HepG2 (cell line): ENCODE data around the gene GDF2. TPM values are rescaled to one million over a fixed set of nuclear protein-coding genes. Genes with fewer than 3 reads are reported as not detected.

Experiments
- ATAC-seq: fragments of 200-7000 bp; cut with Tn5 transposase; 3 replicates; pipeline ENCODE4 v1.9.1; 2020; ENCODE audit warnings: mild to moderate bottlenecking, moderate library complexity
- BruUV-seq: library from RNA; stranded (reverse); fragments of 400-500 nt; replicated peaks from 2 replicates; lab custom pipeline; 2021; lab: Mats Ljungman, UMichigan
- CTCF ChIA-PET: fragments of 300-600 bp; formaldehyde crosslinking; extraction: SDS; loops from one replicate; lab custom pipeline; 2021; ENCODE audit warnings: low total read pairs, inconsistent platforms, low intra/inter-chr PET ratio; lab: Yijun Ruan, JAX
- POLR2A ChIA-PET: fragments of 350-600 bp; sonication (Branson Sonifier 250); formaldehyde crosslinking; loops from one replicate; lab custom pipeline; 2020; ENCODE audit warnings: antibody characterized with exemption, inconsistent platforms; lab: Yijun Ruan, JAX
- DNase-seq: peaks from one replicate; pipeline ENCODE4 v3.0.0-alpha.2; 2015; ENCODE audit warnings: low spot score
- FAIRE-seq: peaks from 3 replicates; lab custom pipeline; 2011; peaks lifted over from hg19 to GRCh38; lab: Jason Lieb, UNC
- H2AFZ ChIP-seq: one replicate; pipeline ENCODE4 v1.6.1; 2011; ENCODE audit warnings: low read length, inconsistent platforms
- H3K27ac ChIP-seq: fragments of 300-600 bp; 3 replicates; pipeline ENCODE4 v1.8.0; 2011; ENCODE audit warnings: mixed run types, mild to moderate bottlenecking, mixed read lengths, low read length, inconsistent platforms; ENCODE audit not compliant: insufficient read depth; ENCODE audit errors: extremely low read length
- H3K27me3 ChIP-seq, 2 experiments: fragments of 200-600 bp in 1 of 2; 2 replicates in 1 of 2; 3 replicates in 1 of 2; pipeline versions ENCODE4 v1.6.0 to v1.8.0; 2011; ENCODE audit warnings: low read length in 2 of 2, mild to moderate bottlenecking in 2 of 2, moderate library complexity in 2 of 2, inconsistent platforms in 1 of 2; ENCODE audit not compliant: insufficient read depth in 2 of 2, control insufficient read depth in 1 of 2
- H3K36me3 ChIP-seq, 2 experiments: fragments of 200-600 bp in 1 of 2; replicated peaks in 1 of 2; 2 replicates in 1 of 2; 3 replicates in 1 of 2; pipeline versions ENCODE4 v1.5.1 to v1.8.0; 2011; ENCODE audit warnings: low read length in 2 of 2, inconsistent platforms in 1 of 2; ENCODE audit not compliant: insufficient read depth in 2 of 2, control insufficient read depth in 1 of 2
- H3K4me1 ChIP-seq: 2 replicates; pipeline ENCODE4 v1.5.1; 2012; ENCODE audit warnings: low read length, inconsistent platforms; ENCODE audit not compliant: insufficient read depth
- H3K4me2 ChIP-seq: 2 replicates; pipeline ENCODE4 v1.6.0; 2011; ENCODE audit warnings: low read depth, low read length, inconsistent platforms
- H3K4me3 ChIP-seq, 3 experiments: fragments of 200-600 bp in 1 of 3; sonication (generic), shearing (Covaris generic) in 1 of 3; replicated peaks in 1 of 3; 2 replicates each; pipeline ENCODE4 v1.5.1; 2011 to 2016; ENCODE audit warnings: low read length in 3 of 3, inconsistent platforms in 2 of 3, low read depth in 2 of 3, mild to moderate bottlenecking in 2 of 3, control low read depth in 1 of 3, mixed read lengths in 1 of 3; ENCODE audit not compliant: insufficient read depth in 1 of 3
- H3K79me2 ChIP-seq: one replicate; pipeline ENCODE4 v1.6.1; 2011; ENCODE audit warnings: low read length, inconsistent platforms; ENCODE audit not compliant: insufficient read depth
- H3K9ac ChIP-seq: 2 replicates; pipeline ENCODE4 v1.6.0; 2011; ENCODE audit warnings: mild to moderate bottlenecking, low read depth, low read length, inconsistent platforms; ENCODE audit not compliant: insufficient read depth
- H3K9me3 ChIP-seq: 2 replicates; pipeline ENCODE4 v1.5.1; 2012; ENCODE audit warnings: mild to moderate bottlenecking, low read length
- H4K20me1 ChIP-seq: 2 replicates; pipeline ENCODE4 v1.6.0; 2011; ENCODE audit warnings: inconsistent platforms, mild to moderate bottlenecking, low read length, moderate library complexity; ENCODE audit not compliant: insufficient read depth
- CHCHD3 ChIP-seq: sonication (generic); formaldehyde crosslinking; IDR thresholded peaks from 2 replicates; pipeline ENCODE4 v1.8.0; 2022; ENCODE audit warnings: mild to moderate bottlenecking, missing genetic modification reagents, moderate library complexity
- DPF2 ChIP-seq: sonication (generic); formaldehyde crosslinking; IDR thresholded peaks from 2 replicates; pipeline ENCODE4 v1.4.0; 2020; ENCODE audit warnings: mild to moderate bottlenecking, low read depth, missing genetic modification reagents, borderline replicate concordance
- FOXK1 ChIP-seq: sonication (generic); formaldehyde crosslinking; IDR thresholded peaks from 2 replicates; pipeline ENCODE4 v1.4.0; 2020; ENCODE audit warnings: low read depth, missing genetic modification reagents, borderline replicate concordance
- HNRNPK ChIP-seq: fragments of 200-400 bp; formaldehyde crosslinking; IDR thresholded peaks from 2 replicates; pipeline ENCODE4 v1.6.1; 2018; ENCODE audit warnings: low read length, low read depth, moderate library complexity, mild to moderate bottlenecking; ENCODE audit not compliant: poor library complexity, severe bottlenecking
- JUNB ChIP-seq: sonication (generic); formaldehyde crosslinking; IDR thresholded peaks from 2 replicates; pipeline ENCODE4 v1.8.0; 2022; ENCODE audit warnings: missing genetic modification reagents, mild to moderate bottlenecking, borderline replicate concordance
- KLF15 ChIP-seq: sonication (generic); formaldehyde crosslinking; IDR thresholded peaks from 2 replicates; pipeline ENCODE4 v1.8.1; 2023; ENCODE audit warnings: borderline replicate concordance, mild to moderate bottlenecking, inconsistent platforms, missing genetic modification reagents, mixed read lengths
- MYC ChIP-seq: sonication (generic); formaldehyde crosslinking; IDR thresholded peaks from 2 replicates; pipeline ENCODE4 v1.9.0; 2021; ENCODE audit warnings: missing genetic modification reagents, borderline replicate concordance
- MYNN ChIP-seq: sonication (generic); formaldehyde crosslinking; IDR thresholded peaks from 2 replicates; pipeline ENCODE4 v1.4.0; 2020; ENCODE audit warnings: mild to moderate bottlenecking, low read depth, missing genetic modification reagents
- NR2F2 ChIP-seq: IDR thresholded peaks from 2 replicates; pipeline ENCODE4 v1.6.1; 2012; ENCODE audit warnings: low read depth, inconsistent platforms, borderline replicate concordance
- PCBP1 ChIP-seq: fragments of 200-400 bp; formaldehyde crosslinking; IDR thresholded peaks from 2 replicates; pipeline ENCODE4 v1.6.1; 2017; ENCODE audit warnings: mild to moderate bottlenecking, low read depth, low read length, borderline replicate concordance
- RFX3 ChIP-seq: IDR thresholded peaks from 2 replicates; pipeline ENCODE4 v1.6.1; 2016; ENCODE audit warnings: missing biosample characterization, missing genetic modification reagents
- SALL2 ChIP-seq: sonication (generic); formaldehyde crosslinking; IDR thresholded peaks from 2 replicates; pipeline ENCODE4 v1.8.1; 2023; ENCODE audit warnings: mild to moderate bottlenecking, missing genetic modification reagents, inconsistent platforms
- SIN3A ChIP-seq: IDR thresholded peaks from 2 replicates; pipeline ENCODE4 v1.6.1; 2011; ENCODE audit warnings: low read depth, mild to moderate bottlenecking, control low read depth, low read length, borderline replicate concordance
- SOX5 ChIP-seq: IDR thresholded peaks from 2 replicates; pipeline ENCODE4 v1.6.1; 2016; ENCODE audit warnings: borderline replicate concordance
- SP2 ChIP-seq: sonication (generic); formaldehyde crosslinking; IDR thresholded peaks from 2 replicates; pipeline ENCODE4 v1.5.1; 2020; ENCODE audit warnings: mild to moderate bottlenecking, missing genetic modification reagents
- SP5 ChIP-seq: IDR thresholded peaks from 2 replicates; pipeline ENCODE4 v1.6.1; 2016; ENCODE audit warnings: low read depth, borderline replicate concordance
- YY1 ChIP-seq: IDR thresholded peaks from 2 replicates; pipeline ENCODE4 v1.6.1; 2011; ENCODE audit warnings: low read length, low read depth, moderate library complexity, mild to moderate bottlenecking; ENCODE audit not compliant: insufficient read depth, insufficient replicate concordance
- ZBTB38 ChIP-seq: sonication (generic); formaldehyde crosslinking; IDR thresholded peaks from 2 replicates; pipeline ENCODE4 v1.5.1; 2020; ENCODE audit warnings: mild to moderate bottlenecking, missing genetic modification reagents
- ZNF331 ChIP-seq: sonication (generic); formaldehyde crosslinking; IDR thresholded peaks from 2 replicates; pipeline ENCODE4 v1.4.0; 2020; ENCODE audit warnings: missing genetic modification reagents
- WGBS: methylation state at CpG from one replicate; pipeline ENCODE4 v1.1.6; 2017; ENCODE audit warnings: low lambda C conversion rate; 5-methylcytosine and 5-hydroxymethylcytosine counted together
- in situ Hi-C: cut with HindIII; loops from 2 replicates; pipeline ENCODE4 v1.10.0; 2017; ENCODE audit warnings: low pct_unique_long_range_greater_than_20kb; ENCODE audit not compliant: extremely low pct_ligation_motif_present
- intact Hi-C: fragments of 100-400 bp; cut with micrococcal nuclease; formaldehyde crosslinking; loops from one replicate; pipeline ENCODE4 v1.10.0; 2022; ENCODE audit not compliant: unreplicated experiment
- polyA plus RNA-seq, 8 experiments: library from polyadenylated mRNA; depleted of rRNA in 3 of 8; stranded (reverse) in 7 of 8; unstranded in 1 of 8; fragments of >200 nt; fragmentation: Illumina TruSeq in 4 of 8; extraction: Trizol in 4 of 8; gene quantifications; 2 replicates each; pipeline versions ENCODE4 v1.2.1 to v1.2.3, GENCODE V29; 2011 to 2016; ENCODE audit warnings: low read depth in 4 of 8, missing spikeins in 1 of 8, mixed read lengths in 1 of 8; ENCODE audit not compliant: insufficient read depth in 1 of 8
- total RNA-seq, 5 experiments: library from RNA; depleted of rRNA; stranded (reverse); fragments of >200 nt; fragmentation: Illumina TruSeq; extraction: Trizol; gene quantifications; 2 replicates each; pipeline ENCODE4 v1.2.3, GENCODE V29; 2016; ENCODE audit warnings: low read depth in 1 of 5
- TF ChIP-seq, protein P1 (sequence below): sonication (generic); formaldehyde crosslinking; IDR thresholded peaks from 2 replicates; pipeline ENCODE4 v1.5.1; 2020; ENCODE audit warnings: missing genetic modification reagents, mild to moderate bottlenecking, borderline replicate concordance
- TF ChIP-seq, protein P2 (sequence below): sonication (generic); formaldehyde crosslinking; IDR thresholded peaks from 2 replicates; pipeline ENCODE4 v1.8.1; 2023; ENCODE audit warnings: mild to moderate bottlenecking, missing genetic modification reagents
- TF ChIP-seq, protein P3 (sequence below): sonication (generic); IDR thresholded peaks from 2 replicates; pipeline ENCODE4 v1.6.1; 2016; ENCODE audit warnings: low read depth, borderline replicate concordance

The GDF2 gene
- total and polyA plus RNA-seq, 2 of the 13 experiments (the other 11 are each of a cell fraction or from before 2014, with no cell fraction given), result not detected

DNA sequence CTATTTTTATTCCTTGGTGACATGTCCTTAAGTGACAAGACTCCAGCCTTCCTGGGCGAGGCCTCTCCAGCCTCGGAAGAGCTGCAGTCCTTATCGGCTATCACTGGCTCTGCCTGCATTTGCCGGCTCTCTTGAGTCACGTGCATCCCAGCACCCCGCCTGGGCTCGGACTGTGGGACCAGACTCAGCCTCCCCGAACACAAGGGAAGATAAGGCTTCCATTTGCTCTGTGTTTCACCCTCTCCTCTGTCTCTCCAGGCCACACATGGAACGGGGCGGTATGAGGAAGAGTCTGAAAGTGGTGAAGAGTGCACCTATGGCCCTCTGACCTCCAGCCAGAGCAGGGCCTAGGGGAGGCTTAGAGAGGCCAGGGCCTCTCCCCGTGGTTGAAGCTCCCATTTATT lies 4.7 kb downstream of the GDF2 start (continued):
- TF ChIP-seq SP2 (CRISPR knock-in tag), result no peak
- TF ChIP-seq PCBP1, result no peak
- TF ChIP-seq RFX3 (CRISPR knock-in tag), result no peak
- TF ChIP-seq SOX5 (CRISPR knock-in tag), result no peak
- TF ChIP-seq KLF15, result no peak
- no peak for TF ChIP-seq FOXK1
- no peak for TF ChIP-seq SIN3A
- no peak for TF ChIP-seq YY1
- TF ChIP-seq JUNB (CRISPR knock-in tag), result no peak

DNA sequence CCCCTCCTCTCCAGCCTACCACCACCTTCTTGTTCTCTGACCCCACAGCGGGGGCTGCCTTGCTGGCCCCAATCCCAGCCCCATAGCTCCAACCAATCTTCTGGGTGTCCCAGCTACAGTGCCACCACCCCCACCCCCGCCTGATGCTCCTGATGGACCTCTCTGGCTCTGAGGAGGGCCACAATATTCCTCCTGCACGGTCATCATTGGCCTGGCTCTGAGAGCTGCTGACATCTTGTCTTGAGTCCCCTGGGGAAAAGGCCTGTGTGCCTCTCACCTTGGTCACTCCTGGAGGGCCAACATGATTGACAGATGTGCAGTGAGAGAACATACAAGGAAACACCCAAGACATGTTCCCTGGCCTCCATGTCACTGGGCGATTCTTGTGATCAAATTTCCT lies 7.6 kb downstream of the GDF2 start:
- ChIA-PET POLR2A (no interaction called here), CTCF (no interaction called here)
- Histone ChIP-seq H3K9me3 (no peaks in the 10 kb centered on the region), H2AFZ (no peak overlapping the region), H3K9ac (no peak overlapping the region), H3K4me1 (peaks cover 8% of the 10 kb centered on the region; the same call in 1 of the 2 replicates), H3K27ac (no peak overlapping the region), H3K4me2 (no peak overlapping the region), H3K27me3 (no peaks in the 10 kb centered on the region; a peak in 3 of 5 replicates), H3K36me3 (no peaks in the 10 kb centered on the region), H4K20me1 (no peaks in the 10 kb centered on the region), H3K4me3 (no peak overlapping the region), H3K79me2 (no peaks in the 10 kb centered on the region)
- no peak for DNase-seq
- BruUV-seq, result no TSS peak
- in situ Hi-C loops, result no loop called here
- no peak for FAIRE-seq
- WGBS, result 9% methylated on average over 4 of the region's 4 CpGs
- no peak for ATAC-seq
- intact Hi-C loops, result no loop called here
- TF ChIP-seq CHCHD3 (CRISPR knock-in tag), result no peak
- no peak for TF ChIP-seq ZBTB38 (CRISPR knock-in tag)
- TF ChIP-seq, protein P1, sequence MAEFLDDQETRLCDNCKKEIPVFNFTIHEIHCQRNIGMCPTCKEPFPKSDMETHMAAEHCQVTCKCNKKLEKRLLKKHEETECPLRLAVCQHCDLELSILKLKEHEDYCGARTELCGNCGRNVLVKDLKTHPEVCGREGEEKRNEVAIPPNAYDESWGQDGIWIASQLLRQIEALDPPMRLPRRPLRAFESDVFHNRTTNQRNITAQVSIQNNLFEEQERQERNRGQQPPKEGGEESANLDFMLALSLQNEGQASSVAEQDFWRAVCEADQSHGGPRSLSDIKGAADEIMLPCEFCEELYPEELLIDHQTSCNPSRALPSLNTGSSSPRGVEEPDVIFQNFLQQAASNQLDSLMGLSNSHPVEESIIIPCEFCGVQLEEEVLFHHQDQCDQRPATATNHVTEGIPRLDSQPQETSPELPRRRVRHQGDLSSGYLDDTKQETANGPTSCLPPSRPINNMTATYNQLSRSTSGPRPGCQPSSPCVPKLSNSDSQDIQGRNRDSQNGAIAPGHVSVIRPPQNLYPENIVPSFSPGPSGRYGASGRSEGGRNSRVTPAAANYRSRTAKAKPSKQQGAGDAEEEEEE (CRISPR knock-in tag), result no peak
- no peak for TF ChIP-seq SOX5 (CRISPR knock-in tag)
- no peak for TF ChIP-seq HNRNPK
- TF ChIP-seq, protein P2, sequence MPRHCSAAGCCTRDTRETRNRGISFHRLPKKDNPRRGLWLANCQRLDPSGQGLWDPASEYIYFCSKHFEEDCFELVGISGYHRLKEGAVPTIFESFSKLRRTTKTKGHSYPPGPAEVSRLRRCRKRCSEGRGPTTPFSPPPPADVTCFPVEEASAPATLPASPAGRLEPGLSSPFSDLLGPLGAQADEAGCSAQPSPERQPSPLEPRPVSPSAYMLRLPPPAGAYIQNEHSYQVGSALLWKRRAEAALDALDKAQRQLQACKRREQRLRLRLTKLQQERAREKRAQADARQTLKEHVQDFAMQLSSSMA (CRISPR knock-in tag), result no peak
- TF ChIP-seq JUNB (CRISPR knock-in tag), result no peak
- no peak for TF ChIP-seq NR2F2
- no peak for TF ChIP-seq SP5 (CRISPR knock-in tag)
- TF ChIP-seq SALL2 (CRISPR knock-in tag), result no peak
- no peak for TF ChIP-seq ZNF331
- no peak for TF ChIP-seq MYNN (CRISPR knock-in tag)
- TF ChIP-seq DPF2 (CRISPR knock-in tag), result no peak
- TF ChIP-seq, protein P3, sequence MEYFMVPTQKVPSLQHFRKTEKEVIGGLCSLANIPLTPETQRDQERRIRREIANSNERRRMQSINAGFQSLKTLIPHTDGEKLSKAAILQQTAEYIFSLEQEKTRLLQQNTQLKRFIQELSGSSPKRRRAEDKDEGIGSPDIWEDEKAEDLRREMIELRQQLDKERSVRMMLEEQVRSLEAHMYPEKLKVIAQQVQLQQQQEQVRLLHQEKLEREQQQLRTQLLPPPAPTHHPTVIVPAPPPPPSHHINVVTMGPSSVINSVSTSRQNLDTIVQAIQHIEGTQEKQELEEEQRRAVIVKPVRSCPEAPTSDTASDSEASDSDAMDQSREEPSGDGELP, result no peak
- no peak for TF ChIP-seq MYC (CRISPR knock-in tag)
